Effector memory CD4-positive, alpha-beta T cell (primary cell): ENCODE results near the gene NGRN.
"Not testable (repeated sequence)": the region's sequence is repeated elsewhere in the genome, so short reads cannot be mapped to it uniquely, and the experiment has no call there.

Experiments
- DNase-seq, 3 donors: peaks; one replicate each; pipeline ENCODE4 v3.0.0-alpha.2; 2020
- H3K27ac ChIP-seq: 2 replicates; pipeline ENCODE4 v1.7.0; 2013; ENCODE audit warnings: mild to moderate bottlenecking, low read length, moderate library complexity; ENCODE audit not compliant: insufficient read depth, poor library complexity, severe bottlenecking
- H3K27me3 ChIP-seq: replicated peaks from 2 replicates; pipeline ENCODE4 v1.7.0; 2013; ENCODE audit warnings: mild to moderate bottlenecking, low read length; ENCODE audit not compliant: insufficient read depth, control insufficient read depth, poor library complexity, severe bottlenecking
- H3K36me3 ChIP-seq: 2 replicates; pipeline ENCODE4 v1.7.0; 2013; ENCODE audit warnings: mild to moderate bottlenecking, low read length, moderate library complexity; ENCODE audit not compliant: control insufficient read depth, insufficient read depth
- H3K4me1 ChIP-seq: 2 replicates; pipeline ENCODE4 v1.7.0; 2013; ENCODE audit warnings: low read length, mild to moderate bottlenecking; ENCODE audit not compliant: control insufficient read depth, insufficient read depth, poor library complexity, severe bottlenecking
- H3K4me3 ChIP-seq: 2 replicates; pipeline ENCODE4 v1.7.0; 2013; ENCODE audit warnings: low read length, low read depth, mild to moderate bottlenecking; ENCODE audit not compliant: insufficient read depth, poor library complexity, severe bottlenecking
- H3K9me3 ChIP-seq: 2 replicates; pipeline ENCODE4 v1.7.0; 2013; ENCODE audit warnings: mild to moderate bottlenecking, low read length, moderate library complexity; ENCODE audit not compliant: control insufficient read depth

NGRN gene

DNA sequence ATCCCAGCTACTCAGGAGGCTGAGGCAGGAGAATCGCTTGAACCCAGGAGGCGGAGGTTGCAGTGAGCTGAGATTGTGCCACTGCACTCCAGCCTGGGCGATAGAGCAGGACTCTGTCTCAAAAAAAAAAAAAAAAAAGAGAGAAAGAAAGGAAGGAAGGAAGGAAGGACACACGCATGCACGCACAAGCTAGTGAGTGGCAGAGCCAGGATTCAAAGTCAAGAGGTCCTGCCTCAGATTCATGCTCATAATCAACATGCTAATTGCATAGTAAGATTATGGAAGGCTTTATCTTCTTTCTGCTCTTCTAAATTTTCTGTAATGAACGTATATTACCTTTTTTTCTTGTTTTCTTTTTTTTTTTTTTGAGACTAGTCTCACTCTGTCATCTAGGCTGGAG, 4.7 kb upstream of the NGRN start:
- not testable (repeated sequence) for H3K27ac ChIP-seq, DNase-seq, H3K36me3 ChIP-seq, H3K9me3 ChIP-seq, H3K27me3 ChIP-seq, H3K4me1 ChIP-seq, H3K4me3 ChIP-seq

- Histone ChIP-seq H3K27me3 (no peaks in the 10 kb centered on the region), H3K27ac (no peak overlapping the region), H3K4me1 (peaks cover 14% of the 10 kb centered on the region), H3K36me3 (no peaks in the 10 kb centered on the region), H3K9me3 (no peaks in the 10 kb centered on the region), H3K4me3 (no peak overlapping the region)
- DNase-seq: no peak
Observed at GRCh38 chr15:90261811-90262210, 3.7 kb upstream of the NGRN start.

GRCh38 chr15:90262426-90262825, 3.0 kb upstream of the NGRN start:
- H3K36me3 ChIP-seq: no peaks in the 10 kb centered on the region
- H3K27ac ChIP-seq: no peak overlapping the region
- H3K4me1 ChIP-seq: peaks cover 21% of the 10 kb centered on the region
- no peak overlapping the region for H3K4me3 ChIP-seq
- H3K9me3 ChIP-seq: no peaks in the 10 kb centered on the region
- no peaks in the 10 kb centered on the region for H3K27me3 ChIP-seq
- no peak for DNase-seq

GRCh38 chr15:90264671-90265070, 801 bp upstream of the NGRN start:
- Histone ChIP-seq H3K27ac (peak overlapping the region; percentile 96), H3K36me3 (peaks cover 3% of the 10 kb centered on the region), H3K27me3 (no peaks in the 10 kb centered on the region), H3K9me3 (no peaks in the 10 kb centered on the region), H3K4me3 (peak overlapping the region; percentile 71), H3K4me1 (peaks cover 35% of the 10 kb centered on the region)
- peak in 2 of 3 donors; percentile 9 to 11 for DNase-seq

DNA sequence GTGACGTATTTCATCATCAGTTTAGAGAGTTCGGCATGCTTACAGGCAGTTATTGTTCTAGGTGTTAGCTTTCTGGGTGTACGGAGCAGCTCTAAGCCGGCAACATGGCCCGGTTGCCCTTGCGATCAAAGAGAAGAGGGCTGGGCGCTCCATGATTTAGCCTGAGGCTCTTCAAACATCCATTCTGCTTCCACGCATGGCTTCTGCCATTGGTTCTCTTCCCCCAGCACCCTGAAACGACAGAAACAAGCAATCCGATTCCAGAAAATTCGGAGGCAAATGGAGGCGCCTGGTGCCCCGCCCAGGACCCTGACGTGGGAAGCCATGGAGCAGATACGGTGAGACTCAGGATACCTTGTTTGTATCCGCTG, 574 bp downstream of the NGRN start:
- Histone ChIP-seq H3K27ac (peak overlapping the region; percentile 96), H3K9me3 (no peaks in the 10 kb centered on the region), H3K36me3 (peaks cover 15% of the 10 kb centered on the region), H3K4me3 (peak overlapping the region; percentile 71), H3K4me1 (peaks cover 39% of the 10 kb centered on the region), H3K27me3 (no peaks in the 10 kb centered on the region)
- peak; percentile 11 to 53 (median 32) for DNase-seq

DNA sequence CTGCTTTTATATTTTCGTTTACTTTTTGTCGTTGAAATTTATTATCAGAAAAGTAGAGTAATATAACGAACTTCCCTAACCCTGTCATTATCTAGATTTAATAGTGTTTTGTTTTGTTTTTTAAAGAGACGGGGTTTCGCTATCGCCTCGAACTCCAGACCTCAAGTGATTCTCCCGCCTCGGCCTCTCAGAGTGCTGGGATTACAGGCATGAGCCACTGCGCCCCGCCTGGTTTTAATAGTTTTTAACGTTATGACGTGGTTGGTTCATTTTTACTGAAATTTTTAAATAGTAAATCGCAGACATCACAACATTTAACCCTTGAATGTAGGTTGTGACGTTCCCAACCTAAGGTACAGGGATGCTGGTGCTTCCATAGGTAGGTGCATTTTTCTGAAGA, 1.0 kb downstream of the NGRN start:
- peak overlapping the region; percentile 71 for H3K4me3 ChIP-seq
- peaks cover 20% of the 10 kb centered on the region for H3K36me3 ChIP-seq
- H3K4me1 ChIP-seq: peaks cover 39% of the 10 kb centered on the region
- H3K27ac ChIP-seq: peak overlapping the region; percentile 96
- H3K27me3 ChIP-seq: no peaks in the 10 kb centered on the region
- H3K9me3 ChIP-seq: no peaks in the 10 kb centered on the region
- peak in 1 of 3 donors; percentile 23 for DNase-seq

DNA sequence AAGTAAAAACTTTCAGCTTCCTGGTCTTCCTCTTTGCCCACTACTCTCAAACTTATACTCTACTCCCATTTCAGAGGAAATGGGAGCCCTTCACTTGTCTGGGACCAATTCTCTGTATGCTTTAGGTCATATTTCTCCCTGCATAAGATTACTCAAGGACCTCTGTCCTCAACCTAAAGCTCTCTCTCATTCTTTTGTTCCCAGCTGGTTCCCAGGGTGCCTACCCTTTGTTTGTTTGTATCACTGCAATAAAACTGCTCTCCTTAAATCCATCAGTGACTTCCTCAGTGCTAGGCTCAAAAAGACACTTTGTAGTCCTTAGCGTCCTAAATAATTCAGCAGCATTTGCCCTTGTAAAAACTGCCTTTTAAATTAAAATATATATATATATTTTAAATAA, 2.9 kb downstream of the NGRN start:
- Histone ChIP-seq H3K27ac (no peak overlapping the region), H3K4me3 (no peak overlapping the region), H3K27me3 (no peaks in the 10 kb centered on the region), H3K9me3 (no peaks in the 10 kb centered on the region), H3K4me1 (peaks cover 39% of the 10 kb centered on the region), H3K36me3 (peaks cover 28% of the 10 kb centered on the region)
- DNase-seq: no peak

GRCh38 chr15:90270502-90271150, 5.2 kb downstream of the NGRN start:
- H3K27ac ChIP-seq: no peak overlapping the region
- H3K9me3 ChIP-seq: no peaks in the 10 kb centered on the region
- no peak overlapping the region for H3K4me3 ChIP-seq
- no peaks in the 10 kb centered on the region for H3K27me3 ChIP-seq
- peaks cover 30% of the 10 kb centered on the region for H3K4me1 ChIP-seq
- peaks cover 28% of the 10 kb centered on the region for H3K36me3 ChIP-seq
- DNase-seq: no peak

DNA sequence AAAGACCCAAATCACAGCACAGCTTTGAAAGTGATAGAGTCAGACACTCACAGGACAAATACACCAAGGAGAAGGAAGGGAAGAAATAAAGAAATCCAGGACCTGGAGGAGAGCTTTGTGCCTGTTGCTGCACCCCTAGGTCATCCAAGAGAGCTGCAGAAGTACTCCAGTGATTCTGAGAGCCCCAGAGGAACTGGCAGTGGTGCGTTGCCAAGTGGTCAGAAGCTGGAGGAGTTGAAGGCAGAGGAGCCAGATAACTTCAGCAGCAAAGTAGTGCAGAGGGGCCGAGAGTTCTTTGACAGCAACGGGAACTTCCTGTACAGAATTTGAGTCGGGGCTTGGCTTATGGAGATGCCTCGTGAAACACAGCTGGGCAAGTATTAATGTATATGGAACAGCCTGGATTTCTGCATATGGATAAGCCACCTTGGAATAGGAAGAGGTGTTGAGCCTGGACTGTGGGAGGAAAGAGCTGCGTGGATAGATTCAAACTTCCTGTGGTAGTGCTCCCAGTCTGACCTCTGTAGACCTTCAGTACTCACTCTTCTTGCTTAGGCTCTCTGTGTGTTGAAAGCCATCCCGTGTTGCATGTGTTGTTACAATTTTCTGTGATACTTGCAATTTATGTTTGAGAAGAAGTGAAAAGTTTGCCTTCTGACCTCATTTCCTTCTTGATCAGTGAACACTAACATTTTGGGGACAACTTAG, 6.1 kb downstream of the NGRN start:
- H3K4me3 ChIP-seq: no peak overlapping the region
- H3K27me3 ChIP-seq: no peaks in the 10 kb centered on the region
- peaks cover 28% of the 10 kb centered on the region for H3K36me3 ChIP-seq
- H3K9me3 ChIP-seq: no peaks in the 10 kb centered on the region
- DNase-seq: no peak
- peaks cover 27% of the 10 kb centered on the region for H3K4me1 ChIP-seq
- H3K27ac ChIP-seq: no peak overlapping the region

- not testable (repeated sequence) for DNase-seq, H3K9me3 ChIP-seq, H3K4me3 ChIP-seq, H3K27ac ChIP-seq, H3K36me3 ChIP-seq, H3K27me3 ChIP-seq, H3K4me1 ChIP-seq
Observed at GRCh38 chr15:90278467-90278866, 13.0 kb downstream of the NGRN start.
